GM12865 (cell line): Measurements from ENCODE around the gene PSTPIP1.

Experiments
- DNase-seq: peaks from one replicate; pipeline ENCODE4 v3.0.0; 2010; ENCODE audit warnings: low read depth
- H3K4me3 ChIP-seq: 2 replicates; pipeline ENCODE4 v1.5.1; 2011; ENCODE audit warnings: mild to moderate bottlenecking, low read depth, low read length, control low read depth
- TF ChIP-seq, protein P1 (sequence below): IDR thresholded peaks from 2 replicates; pipeline ENCODE4 v1.5.1; 2011; ENCODE audit warnings: low read length, control low read depth, low read depth, inconsistent platforms; ENCODE audit not compliant: insufficient read depth; ENCODE audit errors: missing control alignments

Gene PSTPIP1

GRCh38 chr15:77058468-77058867, 63.5 kb downstream of the PSTPIP1 start:
- no peak overlapping the region for H3K4me3 ChIP-seq
- DNase-seq = no peak
- TF ChIP-seq, protein P1, sequence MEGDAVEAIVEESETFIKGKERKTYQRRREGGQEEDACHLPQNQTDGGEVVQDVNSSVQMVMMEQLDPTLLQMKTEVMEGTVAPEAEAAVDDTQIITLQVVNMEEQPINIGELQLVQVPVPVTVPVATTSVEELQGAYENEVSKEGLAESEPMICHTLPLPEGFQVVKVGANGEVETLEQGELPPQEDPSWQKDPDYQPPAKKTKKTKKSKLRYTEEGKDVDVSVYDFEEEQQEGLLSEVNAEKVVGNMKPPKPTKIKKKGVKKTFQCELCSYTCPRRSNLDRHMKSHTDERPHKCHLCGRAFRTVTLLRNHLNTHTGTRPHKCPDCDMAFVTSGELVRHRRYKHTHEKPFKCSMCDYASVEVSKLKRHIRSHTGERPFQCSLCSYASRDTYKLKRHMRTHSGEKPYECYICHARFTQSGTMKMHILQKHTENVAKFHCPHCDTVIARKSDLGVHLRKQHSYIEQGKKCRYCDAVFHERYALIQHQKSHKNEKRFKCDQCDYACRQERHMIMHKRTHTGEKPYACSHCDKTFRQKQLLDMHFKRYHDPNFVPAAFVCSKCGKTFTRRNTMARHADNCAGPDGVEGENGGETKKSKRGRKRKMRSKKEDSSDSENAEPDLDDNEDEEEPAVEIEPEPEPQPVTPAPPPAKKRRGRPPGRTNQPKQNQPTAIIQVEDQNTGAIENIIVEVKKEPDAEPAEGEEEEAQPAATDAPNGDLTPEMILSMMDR = no peak

DNA sequence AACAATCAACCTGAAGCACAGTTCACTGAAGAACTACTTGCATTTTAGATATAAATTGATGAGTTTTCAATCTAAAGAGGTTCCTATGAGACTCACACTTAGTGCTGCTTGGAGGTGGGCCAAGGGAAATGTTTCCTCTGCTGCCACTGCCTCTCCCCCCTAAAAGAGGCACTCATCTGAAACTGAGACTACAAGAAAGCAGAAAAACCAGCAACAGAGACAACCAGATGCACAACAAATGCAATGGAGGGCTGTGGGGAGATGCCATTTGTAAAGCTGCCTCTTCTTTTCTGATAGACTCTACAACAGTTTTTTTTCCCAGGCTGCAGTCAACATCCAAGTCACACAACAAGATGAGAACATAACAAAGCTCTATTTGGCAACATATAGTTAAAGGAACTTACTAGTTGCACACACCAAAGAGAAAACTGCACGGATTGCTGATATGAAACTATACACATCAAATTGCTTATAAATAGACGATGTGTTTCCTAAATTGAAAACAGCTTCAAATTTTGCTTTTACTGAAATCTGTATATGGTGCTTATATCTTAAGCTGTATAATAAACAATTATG, 64.9 kb downstream of the PSTPIP1 start:
- H3K4me3 ChIP-seq = peak overlapping the region; percentile 21
- peak; percentile 77 for DNase-seq
- TF ChIP-seq, protein P1 = no peak

GRCh38 chr15:77060546-77060945, 65.6 kb downstream of the PSTPIP1 start:
- no peak for DNase-seq
- peak overlapping the region; percentile 21 for H3K4me3 ChIP-seq
- TF ChIP-seq, protein P1 = no peak

- no peak for DNase-seq
- H3K4me3 ChIP-seq = no peak overlapping the region
- TF ChIP-seq, protein P1 = no peak
Observed at GRCh38 chr15:77063249-77063648, 68.3 kb downstream of the PSTPIP1 start.

DNA sequence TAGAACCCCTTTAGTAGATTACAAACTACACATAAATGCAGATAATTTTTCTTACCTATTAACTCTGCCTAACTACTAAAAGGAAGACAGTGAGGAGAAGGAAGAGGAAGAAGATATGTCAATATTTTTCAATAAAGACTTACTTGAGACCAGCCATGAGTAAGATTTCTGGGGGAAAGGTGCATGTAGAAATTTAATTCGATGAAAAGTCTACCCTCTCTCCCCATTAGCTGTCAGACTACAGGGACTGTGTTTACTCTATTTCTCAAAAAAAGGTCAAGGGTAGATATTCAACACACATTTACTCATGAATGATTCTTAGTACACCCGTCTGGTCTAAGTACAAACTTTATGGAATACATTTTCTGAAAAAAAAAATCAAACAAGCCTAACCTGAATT, 69.1 kb downstream of the PSTPIP1 start:
- TF ChIP-seq, protein P1 = no peak
- no peak overlapping the region for H3K4me3 ChIP-seq
- no peak for DNase-seq

DNA sequence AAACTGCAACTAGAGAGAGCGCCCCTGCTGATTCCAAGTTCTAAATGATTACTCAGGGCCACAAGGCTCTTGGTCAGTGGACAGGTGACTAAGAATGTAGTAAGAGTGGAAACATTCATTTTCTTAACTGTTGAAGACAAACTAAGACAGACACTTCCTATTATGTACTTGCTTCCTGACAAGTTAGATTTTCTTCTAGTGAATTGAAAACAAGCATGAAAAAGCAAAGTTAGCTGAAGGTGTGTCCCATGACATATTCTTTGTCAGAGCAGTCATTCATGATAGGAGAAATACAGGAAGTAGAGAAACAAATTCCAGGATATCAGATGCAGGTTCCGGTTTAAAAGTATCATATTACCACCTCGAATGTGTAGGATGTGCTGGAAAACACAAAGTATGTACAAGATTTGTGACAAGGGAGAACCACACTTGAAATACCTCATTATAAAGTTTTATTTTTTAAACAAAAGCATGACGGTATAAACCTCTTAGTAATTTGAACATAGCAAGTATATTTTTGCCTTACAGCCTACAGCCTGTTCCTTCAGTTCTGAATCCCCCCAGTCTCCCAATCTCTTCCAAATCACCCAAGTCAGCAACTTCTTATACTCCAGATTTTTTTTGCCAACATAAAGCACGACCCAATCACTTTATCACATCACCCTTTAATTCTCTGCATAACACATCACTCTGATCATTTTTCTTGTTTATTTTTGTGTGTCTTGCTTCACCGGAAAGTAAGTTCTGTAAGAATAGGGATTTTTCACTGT, 69.8 kb downstream of the PSTPIP1 start:
- no peak for DNase-seq
- TF ChIP-seq, protein P1 = no peak
- no peak overlapping the region for H3K4me3 ChIP-seq
